GM12873 (cell line): Measurements from ENCODE around the gene UTS2B.

Experiments used
- TF ChIP-seq, protein P1 (sequence below): IDR thresholded peaks from 2 replicates; pipeline ENCODE4 v1.5.1; 2012; ENCODE audit warnings: low read depth, mild to moderate bottlenecking, moderate library complexity, low read length, control low read depth; ENCODE audit not compliant: insufficient read depth; ENCODE audit errors: missing control alignments

UTS2B gene

DNA sequence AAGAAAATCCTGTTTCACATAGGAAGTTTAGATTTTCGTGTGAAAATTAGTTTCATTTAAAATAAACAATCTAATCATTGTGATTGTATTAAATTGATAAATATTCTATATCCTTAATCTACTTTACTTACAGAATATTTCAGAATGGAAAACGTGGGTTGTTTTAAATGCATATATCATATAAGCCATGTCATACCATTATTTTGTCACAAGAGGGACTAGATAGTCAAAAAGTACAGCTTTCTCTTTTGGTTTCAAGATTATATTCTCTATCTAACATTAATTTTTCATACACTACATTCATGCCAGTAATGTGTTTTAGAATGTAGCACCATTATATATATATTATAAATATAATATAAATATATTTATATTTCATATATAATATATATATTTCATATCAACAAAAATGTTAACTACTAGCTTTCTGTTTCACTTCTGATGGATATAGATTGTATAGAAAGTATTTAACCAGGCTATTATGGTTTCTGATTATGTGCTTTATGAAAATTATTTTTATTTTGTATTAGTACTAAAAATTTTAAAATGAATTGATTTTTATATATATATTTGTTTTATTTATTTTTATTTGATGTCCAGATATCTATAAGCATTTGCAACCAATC, 86.0 kb downstream of the UTS2B start:
- TF ChIP-seq, protein P1, sequence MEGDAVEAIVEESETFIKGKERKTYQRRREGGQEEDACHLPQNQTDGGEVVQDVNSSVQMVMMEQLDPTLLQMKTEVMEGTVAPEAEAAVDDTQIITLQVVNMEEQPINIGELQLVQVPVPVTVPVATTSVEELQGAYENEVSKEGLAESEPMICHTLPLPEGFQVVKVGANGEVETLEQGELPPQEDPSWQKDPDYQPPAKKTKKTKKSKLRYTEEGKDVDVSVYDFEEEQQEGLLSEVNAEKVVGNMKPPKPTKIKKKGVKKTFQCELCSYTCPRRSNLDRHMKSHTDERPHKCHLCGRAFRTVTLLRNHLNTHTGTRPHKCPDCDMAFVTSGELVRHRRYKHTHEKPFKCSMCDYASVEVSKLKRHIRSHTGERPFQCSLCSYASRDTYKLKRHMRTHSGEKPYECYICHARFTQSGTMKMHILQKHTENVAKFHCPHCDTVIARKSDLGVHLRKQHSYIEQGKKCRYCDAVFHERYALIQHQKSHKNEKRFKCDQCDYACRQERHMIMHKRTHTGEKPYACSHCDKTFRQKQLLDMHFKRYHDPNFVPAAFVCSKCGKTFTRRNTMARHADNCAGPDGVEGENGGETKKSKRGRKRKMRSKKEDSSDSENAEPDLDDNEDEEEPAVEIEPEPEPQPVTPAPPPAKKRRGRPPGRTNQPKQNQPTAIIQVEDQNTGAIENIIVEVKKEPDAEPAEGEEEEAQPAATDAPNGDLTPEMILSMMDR, result peak; percentile 36

DNA sequence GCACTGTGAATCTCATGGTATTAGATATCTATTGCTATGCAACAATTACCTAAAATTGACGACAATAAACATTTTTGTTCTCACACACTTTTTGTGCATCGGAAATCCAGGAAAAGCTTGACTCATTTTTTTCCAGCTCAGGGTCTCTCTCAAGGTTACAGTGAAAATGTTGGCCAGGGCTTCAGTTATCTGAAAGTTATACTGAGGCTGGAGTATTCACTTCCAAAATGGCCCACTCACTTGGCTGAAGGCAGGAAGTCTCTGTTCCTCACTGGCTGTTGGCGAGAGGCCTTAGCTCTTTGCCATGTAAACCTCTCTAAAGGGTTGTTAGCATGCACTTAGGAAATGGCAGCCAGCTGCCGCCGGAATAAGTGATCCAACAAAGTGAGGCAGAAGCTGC, 89.8 kb downstream of the UTS2B start:
- TF ChIP-seq, protein P1, result no peak

GRCh38 chr3:191239407-191240031, 90.8 kb downstream of the UTS2B start:
- TF ChIP-seq, protein P1, result no peak

DNA sequence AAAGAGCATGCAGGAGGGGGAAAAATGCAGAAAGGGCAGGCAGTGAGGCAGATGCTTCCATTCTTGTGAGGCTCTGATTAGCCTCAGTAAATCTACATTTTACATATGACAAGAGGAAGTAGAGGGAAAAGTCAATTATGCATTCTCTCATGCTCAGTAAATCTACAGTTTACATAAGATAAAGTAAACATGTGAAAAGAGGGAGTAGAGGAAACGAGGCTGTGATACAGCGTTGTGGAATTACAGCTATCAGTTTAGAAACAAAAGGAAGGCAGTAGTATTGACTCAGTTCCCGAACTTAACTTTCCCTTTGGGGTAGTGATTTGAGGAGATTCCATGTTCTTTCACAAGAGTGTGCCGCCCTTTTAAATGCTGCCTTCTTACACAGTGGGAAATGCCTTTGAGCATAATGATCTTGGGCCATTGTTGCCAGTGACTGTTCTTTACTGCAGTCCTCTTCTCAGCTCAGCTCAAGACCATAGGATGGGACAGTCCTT, 92.0 kb downstream of the UTS2B start:
- TF ChIP-seq, protein P1, result no peak

GRCh38 chr3:191237047-191237882, 93.1 kb downstream of the UTS2B start:
- TF ChIP-seq, protein P1, result no peak

- TF ChIP-seq, protein P1, result no peak
Observed at GRCh38 chr3:191236646-191237045, 93.7 kb downstream of the UTS2B start.
